Sigmoid colon (tissue), 3 donors: ENCODE results near the gene TUT4.

ENCODE experiments used
- CTCF ChIP-seq, 4 experiments: fragments of 450-650 bp in 3 of 4; fragments of 200-600 bp in 1 of 4; IDR thresholded peaks; one replicate each; pipeline ENCODE4 v1.5.1; 2016 to 2019; ENCODE audit warnings: antibody characterized with exemption in 4 of 4, mild to moderate bottlenecking in 3 of 4, moderate library complexity in 2 of 4
- POLR2A ChIP-seq, 2 donors: fragments of 450-650 bp; IDR thresholded peaks; one replicate each; pipeline ENCODE4 v1.6.1; 2016; ENCODE audit warnings: antibody characterized with exemption in 2 of 2, mild to moderate bottlenecking in 2 of 2, moderate library complexity in 2 of 2

- TF ChIP-seq CTCF (IDR thresholded peaks at IDR 0.05) (no peak), POLR2A (IDR thresholded peaks at IDR 0.05) (no peak)
Observed at GRCh38 chr1:52479076-52479475, 73.8 kb downstream of the TUT4 start.
